ENCODE data around the gene RICTOR. TPM values are rescaled to one million over a fixed set of nuclear protein-coding genes. Genes with fewer than 3 reads are reported as not detected.
"Not testable (repeated sequence)": the region's sequence is repeated elsewhere in the genome, so short reads cannot be mapped to it uniquely, and the experiment has no call there.

RICTOR gene
- total RNA-seq, 6 donors from 2014 or later: 30.4 to 88.8 (median 38.1) TPM

DNA sequence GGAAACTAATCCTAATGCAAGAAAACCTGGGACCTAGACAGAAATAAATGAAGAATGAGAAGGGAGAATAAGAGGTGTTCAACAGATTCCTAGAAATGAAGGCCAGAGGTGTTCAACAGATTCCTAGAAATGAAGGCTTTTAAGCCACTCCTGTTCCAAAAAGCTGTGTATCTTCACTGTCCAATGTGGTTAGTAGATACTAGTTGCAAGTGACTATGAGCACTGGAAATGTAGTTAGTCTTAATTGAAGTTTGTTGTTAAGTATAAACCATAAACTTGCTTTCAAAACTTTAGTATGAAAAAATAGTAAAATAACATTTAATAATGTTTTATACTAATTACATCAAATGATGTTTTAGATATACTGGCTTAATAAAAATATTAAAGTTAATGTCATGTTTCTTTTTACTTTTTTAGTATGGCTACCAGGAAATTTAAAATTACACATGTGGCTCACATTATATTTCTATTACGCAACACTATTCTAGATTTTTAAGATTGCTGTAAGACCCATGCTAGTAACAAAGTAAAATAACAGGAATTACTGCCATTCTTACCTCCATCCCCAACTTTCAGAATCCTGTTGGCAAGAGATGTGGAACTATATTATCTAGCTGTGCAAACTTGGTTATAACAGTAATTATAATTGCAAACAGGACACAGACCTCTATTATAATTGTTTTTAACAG, 57.5 kb downstream of the RICTOR start:
- Histone ChIP-seq H3K27me3 (no peaks in the 10 kb centered on the region), H3K9me3 (no peaks in the 10 kb centered on the region), H3K36me3 (peaks cover 0 to 19% (median 3%) of the 10 kb centered on the region in 4 donors), H3K4me3 (no peak overlapping the region), H3K27ac (peak overlapping the region in 1 of 4 donors; percentile 13), H3K4me1 (peaks cover 0 to 16% (median 10%) of the 10 kb centered on the region in 4 donors)
- TF ChIP-seq EP300 (IDR thresholded peaks at IDR 0.05): no peak
- TF ChIP-seq, protein P1, sequence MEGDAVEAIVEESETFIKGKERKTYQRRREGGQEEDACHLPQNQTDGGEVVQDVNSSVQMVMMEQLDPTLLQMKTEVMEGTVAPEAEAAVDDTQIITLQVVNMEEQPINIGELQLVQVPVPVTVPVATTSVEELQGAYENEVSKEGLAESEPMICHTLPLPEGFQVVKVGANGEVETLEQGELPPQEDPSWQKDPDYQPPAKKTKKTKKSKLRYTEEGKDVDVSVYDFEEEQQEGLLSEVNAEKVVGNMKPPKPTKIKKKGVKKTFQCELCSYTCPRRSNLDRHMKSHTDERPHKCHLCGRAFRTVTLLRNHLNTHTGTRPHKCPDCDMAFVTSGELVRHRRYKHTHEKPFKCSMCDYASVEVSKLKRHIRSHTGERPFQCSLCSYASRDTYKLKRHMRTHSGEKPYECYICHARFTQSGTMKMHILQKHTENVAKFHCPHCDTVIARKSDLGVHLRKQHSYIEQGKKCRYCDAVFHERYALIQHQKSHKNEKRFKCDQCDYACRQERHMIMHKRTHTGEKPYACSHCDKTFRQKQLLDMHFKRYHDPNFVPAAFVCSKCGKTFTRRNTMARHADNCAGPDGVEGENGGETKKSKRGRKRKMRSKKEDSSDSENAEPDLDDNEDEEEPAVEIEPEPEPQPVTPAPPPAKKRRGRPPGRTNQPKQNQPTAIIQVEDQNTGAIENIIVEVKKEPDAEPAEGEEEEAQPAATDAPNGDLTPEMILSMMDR (IDR thresholded peaks at IDR 0.05): no peak
- no peak for TF ChIP-seq POLR2AphosphoS5 (IDR thresholded peaks at IDR 0.05)
- no peak for TF ChIP-seq POLR2A (IDR thresholded peaks at IDR 0.05)
- 98 to 100% methylated on average over 1 of the region's 1 CpG for WGBS, 2 donors
- DNase-seq (no peak), ATAC-seq (ENCODE audit: low FRiP score in 2 of 2) (no peak)

DNA sequence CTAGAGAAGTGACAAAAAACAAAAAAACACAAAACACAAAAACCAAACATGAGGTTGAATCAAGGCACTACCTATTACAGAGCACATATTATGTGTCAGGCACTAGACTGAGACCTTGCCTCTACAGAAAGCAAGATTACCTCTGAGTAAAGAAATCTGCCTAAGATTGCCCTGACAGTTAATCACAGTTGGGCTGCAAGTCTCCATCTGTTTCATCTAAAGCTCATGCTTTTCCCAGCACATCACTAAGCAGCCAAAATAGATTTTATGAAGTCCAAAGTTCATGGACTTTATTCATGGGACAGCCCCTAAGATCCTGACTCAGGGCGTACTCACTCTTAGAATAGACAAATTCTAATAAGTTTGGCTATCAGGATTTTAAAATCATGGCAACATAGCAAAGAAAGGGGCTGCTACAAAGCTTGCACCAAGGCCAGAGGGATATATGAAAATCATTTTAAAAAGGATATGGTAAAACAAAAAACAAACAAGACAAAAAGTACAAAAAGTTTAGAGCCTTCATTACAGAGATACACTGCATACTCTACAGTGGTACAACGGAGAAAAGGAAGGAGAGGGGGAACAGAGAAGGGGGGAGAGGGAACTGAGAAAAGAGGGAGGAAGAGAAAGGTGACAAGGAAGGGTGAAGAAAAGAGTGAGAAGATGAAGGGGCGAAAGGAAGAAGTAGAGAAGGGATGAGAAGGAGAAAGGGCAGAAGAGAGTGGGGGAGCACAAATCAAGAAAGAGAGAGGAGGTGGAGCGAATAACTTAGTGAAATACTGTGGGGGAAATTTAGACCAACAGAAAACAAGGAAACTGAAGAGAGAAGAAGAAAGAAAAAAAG, 58.2 kb downstream of the RICTOR start:
- no peak for DNase-seq
- Histone ChIP-seq H3K4me3 (no peak overlapping the region), H3K9me3 (peaks cover 0 to 6% (median 0%) of the 10 kb centered on the region in 4 donors), H3K27me3 (no peaks in the 10 kb centered on the region), H3K36me3 (peaks cover 0 to 20% (median 8%) of the 10 kb centered on the region in 4 donors), H3K4me1 (peaks cover 0 to 12% (median 6%) of the 10 kb centered on the region in 4 donors), H3K27ac (peak overlapping the region in 2 of 4 donors; percentile 7 to 56)
- TF ChIP-seq POLR2A (IDR thresholded peaks at IDR 0.05) (no peak), EP300 (IDR thresholded peaks at IDR 0.05) (no peak), POLR2AphosphoS5 (IDR thresholded peaks at IDR 0.05) (peak in 1 of 2 donors; percentile 11)
- TF ChIP-seq, protein P1 (IDR thresholded peaks at IDR 0.05): no peak
- 79 to 80% methylated on average over 4 of the region's 4 CpGs for WGBS, 2 donors
- ATAC-seq (ENCODE audit: low FRiP score in 2 of 2): peak in 1 of 2 donors; percentile 87

DNA sequence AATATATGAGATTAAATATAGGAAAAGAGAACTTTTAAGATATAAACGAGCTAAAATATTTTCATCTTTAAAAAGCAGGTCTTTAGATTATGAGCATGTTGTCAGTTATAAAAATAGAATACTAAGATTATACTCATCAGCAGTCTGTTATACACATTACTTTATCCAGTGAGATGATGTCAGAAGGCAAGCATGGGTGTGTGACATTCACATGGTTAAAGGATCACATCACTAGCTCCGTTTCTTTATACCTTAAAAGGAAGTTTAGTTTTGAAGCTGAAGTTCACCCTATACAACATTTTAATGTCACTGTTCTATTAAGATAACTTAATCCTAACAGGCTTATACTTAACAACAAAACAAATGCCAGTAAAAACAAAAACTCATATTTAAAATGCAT, 59.6 kb downstream of the RICTOR start:
- H3K4me3 ChIP-seq: no peak overlapping the region
- no peak overlapping the region for H3K27ac ChIP-seq
- peak in 1 of 2 donors; percentile 89 for ATAC-seq (ENCODE audit: low FRiP score in 2 of 2)
- peaks cover 0 to 14% (median 7%) of the 10 kb centered on the region in 4 donors for H3K36me3 ChIP-seq
- TF ChIP-seq EP300 (IDR thresholded peaks at IDR 0.05) (no peak), POLR2A (IDR thresholded peaks at IDR 0.05) (no peak), POLR2AphosphoS5 (IDR thresholded peaks at IDR 0.05) (no peak)
- TF ChIP-seq, protein P1 (IDR thresholded peaks at IDR 0.05): no peak
- peaks cover 0 to 12% (median 6%) of the 10 kb centered on the region in 4 donors for H3K4me1 ChIP-seq
- peaks cover 0 to 10% (median 0%) of the 10 kb centered on the region in 4 donors for H3K9me3 ChIP-seq
- no peaks in the 10 kb centered on the region for H3K27me3 ChIP-seq
- DNase-seq: no peak
- 59 to 68% methylated on average over 2 of the region's 2 CpGs for WGBS, 2 donors

DNA sequence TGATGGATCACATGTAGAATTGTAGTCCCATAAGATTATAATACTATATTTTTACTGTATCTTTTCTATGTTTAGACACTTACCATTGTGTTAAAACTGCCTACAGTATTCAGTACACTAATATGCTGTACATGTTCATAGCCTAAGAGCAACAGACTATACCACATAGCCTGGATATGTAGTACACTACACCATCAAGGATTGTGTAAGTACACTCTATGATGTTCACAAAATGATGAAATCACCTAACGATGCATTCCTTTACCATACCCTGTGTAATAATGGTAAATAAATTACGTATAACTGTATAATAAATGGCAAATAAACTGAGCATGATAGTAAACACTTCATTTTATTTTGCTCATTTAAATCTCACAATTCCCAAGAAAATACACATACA, 60.3 kb downstream of the RICTOR start:
- peaks cover 0 to 9% (median 7%) of the 10 kb centered on the region in 4 donors for H3K36me3 ChIP-seq
- TF ChIP-seq POLR2AphosphoS5 (IDR thresholded peaks at IDR 0.05) (no peak), POLR2A (IDR thresholded peaks at IDR 0.05) (no peak), EP300 (IDR thresholded peaks at IDR 0.05) (no peak)
- TF ChIP-seq, protein P1 (IDR thresholded peaks at IDR 0.05): no peak
- 79 to 87% methylated on average over 2 of the region's 2 CpGs for WGBS, 2 donors
- DNase-seq: no peak
- H3K4me1 ChIP-seq: peaks cover 0 to 12% (median 6%) of the 10 kb centered on the region in 4 donors
- H3K4me3 ChIP-seq: no peak overlapping the region
- H3K9me3 ChIP-seq: peaks cover 0 to 10% (median 0%) of the 10 kb centered on the region in 4 donors
- no peak for ATAC-seq (ENCODE audit: low FRiP score in 2 of 2)
- H3K27me3 ChIP-seq: no peaks in the 10 kb centered on the region
- no peak overlapping the region for H3K27ac ChIP-seq

DNA sequence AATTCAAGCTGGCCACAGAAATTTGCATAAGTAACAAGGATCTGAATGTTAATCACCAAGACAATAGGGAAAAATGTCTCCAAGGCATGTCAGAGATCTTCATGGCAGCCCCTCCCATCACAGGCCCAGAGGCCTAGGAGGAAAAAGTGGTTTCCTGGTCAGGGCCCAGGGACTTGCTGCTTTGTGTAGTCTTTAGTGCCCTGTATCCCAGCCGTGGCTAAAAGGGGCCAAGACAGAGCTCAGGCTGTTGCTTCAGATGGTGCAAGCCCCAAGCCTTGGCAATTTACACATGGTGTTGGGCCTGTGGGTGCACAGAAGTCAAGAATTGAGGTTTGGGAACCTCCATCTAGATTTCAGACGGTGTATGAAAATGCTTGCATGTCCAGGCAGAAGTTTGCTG, 63.2 kb downstream of the RICTOR start:
- not testable (repeated sequence) for H3K36me3 ChIP-seq; H3K27ac ChIP-seq; H3K4me3 ChIP-seq; ATAC-seq (ENCODE audit: low FRiP score in 2 of 2); H3K9me3 ChIP-seq; H3K4me1 ChIP-seq; H3K27me3 ChIP-seq; DNase-seq
- 100% methylated on average over 2 of the region's 2 CpGs for whole genome bisulfite sequencing, 2 donors
